Motor neuron (in vitro differentiated cells): ENCODE measurements around the gene FAM50B. TPM values are rescaled to one million over a fixed set of nuclear protein-coding genes. Genes with fewer than 3 reads are reported as not detected.

Source experiments
- ATAC-seq, 8 experiments: fragments of 200-7000 bp; cut with Tn5 transposase; replicated peaks in 6 of 8; 2 replicates each; pipeline ENCODE4 v1.8.0; 2021; ENCODE audit warnings: mild to moderate bottlenecking in 8 of 8, moderate library complexity in 8 of 8
- H3K27ac ChIP-seq, 2 donors: fragments of 250-450 bp; sonication (Bioruptor Pico); 2 replicates each; pipeline ENCODE4 v1.9.0; 2021; ENCODE audit warnings: antibody characterized with exemption in 2 of 2, mild to moderate bottlenecking in 2 of 2, moderate library complexity in 1 of 2
- H3K4me1 ChIP-seq, 2 donors: fragments of 250-450 bp; sonication (Bioruptor Pico); replicated peaks in 1 of 2; 2 replicates each; pipeline ENCODE4 v1.6.1; 2021; ENCODE audit warnings: antibody characterized with exemption in 2 of 2, mild to moderate bottlenecking in 2 of 2, moderate library complexity in 1 of 2
- H3K4me3 ChIP-seq, 5 donors: fragments of 250-450 bp; sonication (Bioruptor Pico); 2 replicates each; pipeline ENCODE4 v1.9.0; 2021; ENCODE audit warnings: antibody characterized with exemption in 5 of 5, mild to moderate bottlenecking in 5 of 5, moderate library complexity in 4 of 5
- WGBS, 10 experiments: fragments of 450-650 bp; shearing (Covaris generic); methylation state at CpG; one replicate each; pipeline ENCODE4 v1.0.0; 2022; 5-methylcytosine and 5-hydroxymethylcytosine counted together
- in situ Hi-C, 9 experiments: fragments of 400-800 bp; cut with MboI; loops; one replicate each; pipeline ENCODE4 v1.15.0; 2021; ENCODE audit warnings: low sequenced_read_pairs in 9 of 9, low pct_unique_long_range_greater_than_20kb in 2 of 9; ENCODE audit not compliant: unreplicated experiment in 9 of 9
- total RNA-seq, 8 experiments: library from RNA; unstranded; fragments of 300-600 nt; gene quantifications; 2 replicates each; pipeline versions ENCODE4 v1.2.3 to v1.2.4, GENCODE V29; 2022

Gene FAM50B
- total RNA-seq, 8 experiments from 2014 or later = 2.0 to 11.9 (median 7.5) TPM; not detected in 1

DNA sequence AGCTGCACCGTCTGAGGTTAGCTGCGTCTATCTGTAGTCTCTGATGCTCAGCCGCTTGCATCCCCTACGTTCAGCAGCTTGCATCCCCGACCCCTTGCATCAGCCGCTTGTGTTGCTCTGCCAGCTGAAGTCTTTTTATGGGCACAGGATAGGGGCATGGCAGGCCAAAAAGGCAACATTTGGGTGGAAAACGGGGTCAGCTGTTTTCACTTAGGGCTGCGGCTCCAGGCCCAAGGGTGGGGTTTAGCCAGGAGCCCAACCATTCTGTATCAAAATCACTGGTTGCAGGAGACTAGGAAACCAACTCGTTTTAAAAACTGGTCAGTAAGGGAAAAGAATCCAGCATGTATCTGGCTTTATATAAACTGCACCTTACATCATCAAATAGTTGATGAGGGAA, 49.9 kb downstream of the FAM50B start:
- no peak for ATAC-seq
- Histone ChIP-seq H3K4me1 (peaks cover 7 to 20% of the 10 kb centered on the region in 2 donors), H3K4me3 (no peak overlapping the region), H3K27ac (no peak overlapping the region)
- 0 to 92% (median 53%) methylated on average over 1 to 8 of the region's 9 CpGs for WGBS, 10 experiments
- in situ Hi-C loops = no loop called here

DNA sequence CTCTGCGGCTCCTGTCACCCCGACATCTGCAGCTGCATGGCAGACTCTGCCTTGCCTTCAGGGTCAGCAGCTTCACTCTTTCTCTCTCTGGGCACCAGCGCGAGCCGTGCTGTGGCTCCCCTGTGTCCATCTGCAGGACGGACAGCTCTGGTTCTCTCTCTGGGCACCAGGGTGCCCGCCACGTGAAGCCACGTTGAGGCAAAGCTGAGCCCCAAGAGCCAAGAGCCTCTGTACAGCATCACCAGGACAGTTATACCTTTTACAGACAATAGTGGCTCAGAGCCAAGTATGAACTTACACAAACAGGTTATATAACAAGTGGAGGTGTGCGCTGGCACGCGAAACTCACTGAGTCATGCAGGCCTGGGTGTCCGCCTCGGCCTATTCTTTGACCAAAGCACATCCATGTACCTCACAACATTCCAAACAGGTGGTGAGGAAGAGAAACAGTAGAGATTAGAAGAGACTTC, 50.8 kb downstream of the FAM50B start:
- in situ Hi-C loops = no loop called here
- Histone ChIP-seq H3K4me3 (no peak overlapping the region), H3K4me1 (peaks cover under 1 to 16% of the 10 kb centered on the region in 2 donors), H3K27ac (no peak overlapping the region)
- WGBS, 10 experiments = 86 to 100% (median 97%) methylated on average over 2 to 14 of the region's 14 CpGs; no CpG with 5 or more reads in 3 of the 10 experiments
- ATAC-seq = no peak

Other genes with a start within 250 kb of the FAM50B start
- gene PXDC1, start 97.7 kb upstream of the FAM50B start, total RNA-seq = 10 to 100 TPM in 6 of 8 experiments, 1 to 10 TPM in 2; 4.3 to 88.6 (median 28.6) TPM
- 1 to 10 TPM in 1 of 8 experiments, under 1 TPM in 6, not detected in 1; 0.09 to 2.2 (median 0.20) TPM for gene FAM217A, start 229.8 kb downstream of the FAM50B start, total RNA-seq